HepG2 (cell line): ENCODE measurements around the gene C1orf35. TPM values are rescaled to one million over a fixed set of nuclear protein-coding genes. Genes with fewer than 3 reads are reported as not detected.

Source experiments
- CBX2 ChIP-seq, 2 experiments: fragments of 200-600 bp in 1 of 2; sonication (generic); formaldehyde crosslinking in 1 of 2; IDR thresholded peaks; 2 replicates each; pipeline versions ENCODE4 v1.7.0 to v1.8.1; 2018 to 2022; ENCODE audit warnings: low read depth in 2 of 2, low read length in 1 of 2, mild to moderate bottlenecking in 1 of 2, missing genetic modification reagents in 1 of 2
- FOSL1 ChIP-seq: sonication (generic); formaldehyde crosslinking; IDR thresholded peaks from 2 replicates; pipeline ENCODE4 v1.9.0; 2021; ENCODE audit warnings: missing genetic modification reagents, borderline replicate concordance
- FOXK1 ChIP-seq: sonication (generic); formaldehyde crosslinking; IDR thresholded peaks from 2 replicates; pipeline ENCODE4 v1.4.0; 2020; ENCODE audit warnings: low read depth, missing genetic modification reagents, borderline replicate concordance
- GABPA ChIP-seq, 2 experiments: IDR thresholded peaks; 2 replicates each; pipeline ENCODE4 v1.6.1; 2011 to 2016; ENCODE audit warnings: low read depth in 2 of 2, low read length in 1 of 2, missing biosample characterization in 1 of 2, missing genetic modification characterization in 1 of 2
- HDAC6 ChIP-seq: fragments of 200-600 bp; sonication (generic); IDR thresholded peaks from 2 replicates; pipeline ENCODE4 v1.7.0; 2017; ENCODE audit warnings: mild to moderate bottlenecking, antibody characterized with exemption, low read length, low read depth
- NCOA2 ChIP-seq: sonication (generic); formaldehyde crosslinking; IDR thresholded peaks from 2 replicates; pipeline ENCODE4 v1.8.0; 2022; ENCODE audit warnings: inconsistent platforms
- RFXAP ChIP-seq: sonication (generic); formaldehyde crosslinking; IDR thresholded peaks from 2 replicates; pipeline ENCODE4 v1.4.0; 2020; ENCODE audit warnings: missing genetic modification reagents, borderline replicate concordance
- SAFB2 ChIP-seq: sonication (generic); formaldehyde crosslinking; IDR thresholded peaks from 2 replicates; pipeline ENCODE4 v1.5.1; 2020; ENCODE audit warnings: missing genetic modification reagents, low read depth, mild to moderate bottlenecking, borderline replicate concordance
- TCF7L2 ChIP-seq: IDR thresholded peaks from 2 replicates; pipeline ENCODE4 v1.6.1; 2011; ENCODE audit warnings: mild to moderate bottlenecking, low read depth, low read length, moderate library complexity
- ZFX ChIP-seq: sonication (generic); formaldehyde crosslinking; IDR thresholded peaks from 2 replicates; pipeline ENCODE4 v1.4.0; 2020; ENCODE audit warnings: mild to moderate bottlenecking, low read depth, missing genetic modification reagents, moderate library complexity
- polyA plus RNA-seq, 8 experiments: library from polyadenylated mRNA; depleted of rRNA in 3 of 8; stranded (reverse) in 7 of 8; unstranded in 1 of 8; fragments of >200 nt; fragmentation: Illumina TruSeq in 4 of 8; extraction: Trizol in 4 of 8; gene quantifications; 2 replicates each; pipeline versions ENCODE4 v1.2.1 to v1.2.3, GENCODE V29; 2011 to 2016; ENCODE audit warnings: low read depth in 4 of 8, missing spikeins in 1 of 8, mixed read lengths in 1 of 8; ENCODE audit not compliant: insufficient read depth in 1 of 8
- total RNA-seq, 5 experiments: library from RNA; depleted of rRNA; stranded (reverse); fragments of >200 nt; fragmentation: Illumina TruSeq; extraction: Trizol; gene quantifications; 2 replicates each; pipeline ENCODE4 v1.2.3, GENCODE V29; 2016; ENCODE audit warnings: low read depth in 1 of 5
- TF ChIP-seq, protein P1 (sequence below): sonication (generic); formaldehyde crosslinking; IDR thresholded peaks from 2 replicates; pipeline ENCODE4 v1.4.0; 2020; ENCODE audit warnings: low read depth, mild to moderate bottlenecking, missing genetic modification reagents
- TF ChIP-seq, protein P2 (sequence below): IDR thresholded peaks from 2 replicates; pipeline ENCODE4 v1.6.1; 2018; ENCODE audit warnings: missing genetic modification reagents, mild to moderate bottlenecking, missing compliant biosample characterization
- TF ChIP-seq, protein P3 (sequence below): IDR thresholded peaks from 2 replicates; pipeline ENCODE4 v1.6.1; 2016; ENCODE audit warnings: missing compliant biosample characterization, missing genetic modification reagents, borderline replicate concordance
- TF ChIP-seq, protein P4 (sequence below): sonication (generic); formaldehyde crosslinking; IDR thresholded peaks from 2 replicates; pipeline ENCODE4 v1.4.0; 2020; ENCODE audit warnings: missing genetic modification reagents
- TF ChIP-seq, protein P5 (sequence below): sonication (generic); formaldehyde crosslinking; IDR thresholded peaks from 2 replicates; pipeline ENCODE4 v1.4.0; 2020; ENCODE audit warnings: missing genetic modification reagents, borderline replicate concordance

The C1orf35 gene
- total and polyA plus RNA-seq, 2 of the 13 experiments (the other 11 are each of a cell fraction or from before 2014, with no cell fraction given): 8.1 to 19.3 TPM

GRCh38 chr1:228102791-228103620 lies at the start of gene C1orf35 (continued):
- TF ChIP-seq, protein P1, sequence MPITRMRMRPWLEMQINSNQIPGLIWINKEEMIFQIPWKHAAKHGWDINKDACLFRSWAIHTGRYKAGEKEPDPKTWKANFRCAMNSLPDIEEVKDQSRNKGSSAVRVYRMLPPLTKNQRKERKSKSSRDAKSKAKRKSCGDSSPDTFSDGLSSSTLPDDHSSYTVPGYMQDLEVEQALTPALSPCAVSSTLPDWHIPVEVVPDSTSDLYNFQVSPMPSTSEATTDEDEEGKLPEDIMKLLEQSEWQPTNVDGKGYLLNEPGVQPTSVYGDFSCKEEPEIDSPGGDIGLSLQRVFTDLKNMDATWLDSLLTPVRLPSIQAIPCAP: 0 out of 2 replicates have a peak, but pooled peaks have one; percentile 70
- 0 out of 2 replicates have a peak, but pooled peaks have one; percentile 67 for TF ChIP-seq SAFB2 (CRISPR knock-in tag)
- TF ChIP-seq FOSL1 (CRISPR knock-in tag): no peak
- TF ChIP-seq HDAC6: no peak
- TF ChIP-seq, protein P2, sequence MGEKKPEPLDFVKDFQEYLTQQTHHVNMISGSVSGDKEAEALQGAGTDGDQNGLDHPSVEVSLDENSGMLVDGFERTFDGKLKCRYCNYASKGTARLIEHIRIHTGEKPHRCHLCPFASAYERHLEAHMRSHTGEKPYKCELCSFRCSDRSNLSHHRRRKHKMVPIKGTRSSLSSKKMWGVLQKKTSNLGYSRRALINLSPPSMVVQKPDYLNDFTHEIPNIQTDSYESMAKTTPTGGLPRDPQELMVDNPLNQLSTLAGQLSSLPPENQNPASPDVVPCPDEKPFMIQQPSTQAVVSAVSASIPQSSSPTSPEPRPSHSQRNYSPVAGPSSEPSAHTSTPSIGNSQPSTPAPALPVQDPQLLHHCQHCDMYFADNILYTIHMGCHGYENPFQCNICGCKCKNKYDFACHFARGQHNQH: peak; percentile 51; the same call in 1 of the 2 replicates
- TF ChIP-seq ZFX (CRISPR knock-in tag): peak; percentile 98
- TF ChIP-seq, protein P3, sequence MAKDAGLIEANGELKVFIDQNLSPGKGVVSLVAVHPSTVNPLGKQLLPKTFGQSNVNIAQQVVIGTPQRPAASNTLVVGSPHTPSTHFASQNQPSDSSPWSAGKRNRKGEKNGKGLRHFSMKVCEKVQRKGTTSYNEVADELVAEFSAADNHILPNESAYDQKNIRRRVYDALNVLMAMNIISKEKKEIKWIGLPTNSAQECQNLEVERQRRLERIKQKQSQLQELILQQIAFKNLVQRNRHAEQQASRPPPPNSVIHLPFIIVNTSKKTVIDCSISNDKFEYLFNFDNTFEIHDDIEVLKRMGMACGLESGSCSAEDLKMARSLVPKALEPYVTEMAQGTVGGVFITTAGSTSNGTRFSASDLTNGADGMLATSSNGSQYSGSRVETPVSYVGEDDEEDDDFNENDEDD: peak; percentile 98
- TF ChIP-seq CBX2 (IDR thresholded peaks at IDR 0.05; ENCODE audit: low read depth, low read length): no peak
- no peak for TF ChIP-seq CBX2 (CRISPR knock-in tag; IDR thresholded peaks at IDR 0.05; ENCODE audit: low read depth)
- TF ChIP-seq RFXAP (CRISPR knock-in tag): peak; percentile 88
- TF ChIP-seq FOXK1: peak; percentile 89
- TF ChIP-seq, protein P4, sequence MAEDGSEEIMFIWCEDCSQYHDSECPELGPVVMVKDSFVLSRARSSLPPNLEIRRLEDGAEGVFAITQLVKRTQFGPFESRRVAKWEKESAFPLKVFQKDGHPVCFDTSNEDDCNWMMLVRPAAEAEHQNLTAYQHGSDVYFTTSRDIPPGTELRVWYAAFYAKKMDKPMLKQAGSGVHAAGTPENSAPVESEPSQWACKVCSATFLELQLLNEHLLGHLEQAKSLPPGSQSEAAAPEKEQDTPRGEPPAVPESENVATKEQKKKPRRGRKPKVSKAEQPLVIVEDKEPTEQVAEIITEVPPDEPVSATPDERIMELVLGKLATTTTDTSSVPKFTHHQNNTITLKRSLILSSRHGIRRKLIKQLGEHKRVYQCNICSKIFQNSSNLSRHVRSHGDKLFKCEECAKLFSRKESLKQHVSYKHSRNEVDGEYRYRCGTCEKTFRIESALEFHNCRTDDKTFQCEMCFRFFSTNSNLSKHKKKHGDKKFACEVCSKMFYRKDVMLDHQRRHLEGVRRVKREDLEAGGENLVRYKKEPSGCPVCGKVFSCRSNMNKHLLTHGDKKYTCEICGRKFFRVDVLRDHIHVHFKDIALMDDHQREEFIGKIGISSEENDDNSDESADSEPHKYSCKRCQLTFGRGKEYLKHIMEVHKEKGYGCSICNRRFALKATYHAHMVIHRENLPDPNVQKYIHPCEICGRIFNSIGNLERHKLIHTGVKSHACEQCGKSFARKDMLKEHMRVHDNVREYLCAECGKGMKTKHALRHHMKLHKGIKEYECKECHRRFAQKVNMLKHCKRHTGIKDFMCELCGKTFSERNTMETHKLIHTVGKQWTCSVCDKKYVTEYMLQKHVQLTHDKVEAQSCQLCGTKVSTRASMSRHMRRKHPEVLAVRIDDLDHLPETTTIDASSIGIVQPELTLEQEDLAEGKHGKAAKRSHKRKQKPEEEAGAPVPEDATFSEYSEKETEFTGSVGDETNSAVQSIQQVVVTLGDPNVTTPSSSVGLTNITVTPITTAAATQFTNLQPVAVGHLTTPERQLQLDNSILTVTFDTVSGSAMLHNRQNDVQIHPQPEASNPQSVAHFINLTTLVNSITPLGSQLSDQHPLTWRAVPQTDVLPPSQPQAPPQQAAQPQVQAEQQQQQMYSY (CRISPR knock-in tag): peak; percentile 68
- no peak for TF ChIP-seq GABPA (IDR thresholded peaks at IDR 0.05; ENCODE audit: low read depth, low read length)
- TF ChIP-seq GABPA (CRISPR knock-in tag; IDR thresholded peaks at IDR 0.05; ENCODE audit: low read depth): no peak
- TF ChIP-seq, protein P5, sequence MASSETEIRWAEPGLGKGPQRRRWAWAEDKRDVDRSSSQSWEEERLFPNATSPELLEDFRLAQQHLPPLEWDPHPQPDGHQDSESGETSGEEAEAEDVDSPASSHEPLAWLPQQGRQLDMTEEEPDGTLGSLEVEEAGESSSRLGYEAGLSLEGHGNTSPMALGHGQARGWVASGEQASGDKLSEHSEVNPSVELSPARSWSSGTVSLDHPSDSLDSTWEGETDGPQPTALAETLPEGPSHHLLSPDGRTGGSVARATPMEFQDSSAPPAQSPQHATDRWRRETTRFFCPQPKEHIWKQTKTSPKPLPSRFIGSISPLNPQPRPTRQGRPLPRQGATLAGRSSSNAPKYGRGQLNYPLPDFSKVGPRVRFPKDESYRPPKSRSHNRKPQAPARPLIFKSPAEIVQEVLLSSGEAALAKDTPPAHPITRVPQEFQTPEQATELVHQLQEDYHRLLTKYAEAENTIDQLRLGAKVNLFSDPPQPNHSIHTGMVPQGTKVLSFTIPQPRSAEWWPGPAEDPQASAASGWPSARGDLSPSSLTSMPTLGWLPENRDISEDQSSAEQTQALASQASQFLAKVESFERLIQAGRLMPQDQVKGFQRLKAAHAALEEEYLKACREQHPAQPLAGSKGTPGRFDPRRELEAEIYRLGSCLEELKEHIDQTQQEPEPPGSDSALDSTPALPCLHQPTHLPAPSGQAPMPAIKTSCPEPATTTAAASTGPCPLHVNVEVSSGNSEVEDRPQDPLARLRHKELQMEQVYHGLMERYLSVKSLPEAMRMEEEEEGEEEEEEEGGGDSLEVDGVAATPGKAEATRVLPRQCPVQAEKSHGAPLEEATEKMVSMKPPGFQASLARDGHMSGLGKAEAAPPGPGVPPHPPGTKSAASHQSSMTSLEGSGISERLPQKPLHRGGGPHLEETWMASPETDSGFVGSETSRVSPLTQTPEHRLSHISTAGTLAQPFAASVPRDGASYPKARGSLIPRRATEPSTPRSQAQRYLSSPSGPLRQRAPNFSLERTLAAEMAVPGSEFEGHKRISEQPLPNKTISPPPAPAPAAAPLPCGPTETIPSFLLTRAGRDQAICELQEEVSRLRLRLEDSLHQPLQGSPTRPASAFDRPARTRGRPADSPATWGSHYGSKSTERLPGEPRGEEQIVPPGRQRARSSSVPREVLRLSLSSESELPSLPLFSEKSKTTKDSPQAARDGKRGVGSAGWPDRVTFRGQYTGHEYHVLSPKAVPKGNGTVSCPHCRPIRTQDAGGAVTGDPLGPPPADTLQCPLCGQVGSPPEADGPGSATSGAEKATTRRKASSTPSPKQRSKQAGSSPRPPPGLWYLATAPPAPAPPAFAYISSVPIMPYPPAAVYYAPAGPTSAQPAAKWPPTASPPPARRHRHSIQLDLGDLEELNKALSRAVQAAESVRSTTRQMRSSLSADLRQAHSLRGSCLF (CRISPR knock-in tag): no peak
- peak; percentile 60 for TF ChIP-seq NCOA2 (CRISPR knock-in tag)
- TF ChIP-seq TCF7L2: no peak
